Skeletal muscle tissue (tissue), 4 donors: ENCODE results near the gene TNFRSF18. TPM values are rescaled to one million over a fixed set of nuclear protein-coding genes. Genes with fewer than 3 reads are reported as not detected.

Source experiments
- H3K27ac ChIP-seq: one replicate; pipeline ENCODE4 v1.7.0; 2013; ENCODE audit warnings: mild to moderate bottlenecking, low read depth, low read length, inconsistent platforms
- H3K27me3 ChIP-seq, 3 donors: one replicate each; pipeline ENCODE4 v1.7.0; 2013; ENCODE audit warnings: low read length in 3 of 3; ENCODE audit not compliant: control insufficient read depth in 3 of 3, insufficient read depth in 3 of 3
- H3K36me3 ChIP-seq, 3 donors: one replicate each; pipeline ENCODE4 v1.7.0; 2013; ENCODE audit warnings: low read length in 3 of 3; ENCODE audit not compliant: control insufficient read depth in 3 of 3, insufficient read depth in 3 of 3
- H3K4me1 ChIP-seq, 3 donors: one replicate each; pipeline ENCODE4 v1.7.0; 2013; ENCODE audit warnings: low read length in 3 of 3, mild to moderate bottlenecking in 3 of 3; ENCODE audit not compliant: control insufficient read depth in 3 of 3, insufficient read depth in 3 of 3
- H3K4me3 ChIP-seq, 3 donors: one replicate each; pipeline ENCODE4 v1.7.0; 2013; ENCODE audit warnings: low read length in 3 of 3
- H3K9ac ChIP-seq, 3 donors: one replicate each; pipeline ENCODE4 v1.7.0; 2013; ENCODE audit warnings: low read length in 3 of 3, mild to moderate bottlenecking in 3 of 3, moderate library complexity in 2 of 3, low read depth in 1 of 3
- H3K9me3 ChIP-seq, 3 donors: one replicate each; pipeline ENCODE4 v1.7.0; 2013; ENCODE audit warnings: low read length in 3 of 3; ENCODE audit not compliant: control insufficient read depth in 3 of 3
- total RNA-seq: library from RNA; depleted of rRNA; stranded (reverse); fragments of >200 nt; gene quantifications from one replicate; pipeline ENCODE4 v1.2.3, GENCODE V29; 2014
- donor health status: Osteomylitis.

Gene TNFRSF18
- total RNA-seq, 1 donor from 2014 or later: 1.6 TPM

DNA sequence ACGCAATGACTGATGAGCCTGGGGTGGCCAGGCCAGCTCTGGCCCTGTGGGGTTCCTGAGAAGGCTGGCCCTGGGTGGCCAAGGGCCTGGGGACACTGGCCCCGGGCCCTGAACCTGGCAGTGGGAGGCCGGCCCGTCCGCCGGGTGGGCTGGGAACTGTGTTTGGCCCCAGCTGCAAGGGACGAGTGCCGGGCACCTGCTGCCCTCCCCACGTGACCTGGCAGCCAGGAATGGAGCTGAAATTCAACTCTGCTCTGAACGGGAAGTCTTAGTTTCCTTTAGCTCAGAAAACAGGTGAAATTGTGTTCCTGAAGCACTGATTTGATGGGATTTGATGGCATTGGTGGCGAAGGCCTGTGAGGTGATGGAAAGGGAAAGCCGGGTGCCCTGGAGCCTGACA is 40.9 kb downstream of the TNFRSF18 start:
- Histone ChIP-seq H3K4me1 (peaks cover 10 to 12% (median 11%) of the 10 kb centered on the region in 3 donors), H3K36me3 (no peaks in the 10 kb centered on the region), H3K9ac (peak overlapping the region; percentile 33 to 54 (median 38)), H3K27ac (peak overlapping the region; percentile 12), H3K4me3 (peak overlapping the region in 1 of 3 donors; percentile 31), H3K9me3 (no peaks in the 10 kb centered on the region), H3K27me3 (peaks cover 6 to 45% (median 26%) of the 10 kb centered on the region in 3 donors)

DNA sequence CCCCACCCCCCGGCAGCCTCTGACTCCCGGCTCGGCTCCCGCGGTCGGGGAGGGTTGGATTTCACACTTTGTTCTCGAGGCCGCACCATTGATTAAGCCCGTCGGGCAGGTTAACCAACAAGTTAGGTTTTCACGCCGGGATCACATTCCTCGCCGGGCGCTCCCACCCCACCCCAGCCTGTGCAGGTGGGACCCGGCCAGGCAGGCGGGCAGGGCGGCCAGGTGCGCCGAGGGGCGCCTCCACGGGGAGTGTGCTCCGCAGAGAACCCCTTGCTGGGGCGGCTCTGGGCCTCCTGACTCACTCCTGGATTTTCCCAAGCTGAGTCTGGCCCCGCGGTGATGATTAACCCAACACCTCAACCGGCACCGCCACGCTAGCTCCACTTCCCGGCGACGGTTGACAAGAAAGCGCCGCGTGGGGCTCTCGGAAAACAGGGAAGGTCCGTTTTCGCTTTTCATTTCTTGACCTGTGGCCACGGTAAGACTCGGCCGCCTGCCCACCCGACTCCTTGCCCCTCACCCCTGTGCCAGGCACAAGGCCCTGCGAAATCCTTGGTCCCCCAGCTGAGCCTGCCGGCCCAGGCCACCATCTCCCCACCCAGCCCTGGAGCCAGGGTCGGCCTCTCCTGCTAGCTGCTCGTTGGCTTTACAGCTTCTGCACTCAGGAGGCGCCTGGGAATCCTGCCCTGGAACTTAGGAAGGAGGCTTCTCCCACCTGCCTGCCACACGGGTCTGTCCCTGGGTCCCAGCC is 41.5 kb downstream of the TNFRSF18 start:
- H3K27me3 ChIP-seq: peaks cover 3 to 40% (median 21%) of the 10 kb centered on the region in 3 donors
- H3K4me3 ChIP-seq: no peak overlapping the region
- H3K4me1 ChIP-seq: peaks cover 10 to 12% (median 11%) of the 10 kb centered on the region in 3 donors
- H3K9me3 ChIP-seq: no peaks in the 10 kb centered on the region
- peak overlapping the region in 1 of 3 donors; percentile 54 for H3K9ac ChIP-seq
- H3K36me3 ChIP-seq: no peaks in the 10 kb centered on the region
- H3K27ac ChIP-seq: no peak overlapping the region

DNA sequence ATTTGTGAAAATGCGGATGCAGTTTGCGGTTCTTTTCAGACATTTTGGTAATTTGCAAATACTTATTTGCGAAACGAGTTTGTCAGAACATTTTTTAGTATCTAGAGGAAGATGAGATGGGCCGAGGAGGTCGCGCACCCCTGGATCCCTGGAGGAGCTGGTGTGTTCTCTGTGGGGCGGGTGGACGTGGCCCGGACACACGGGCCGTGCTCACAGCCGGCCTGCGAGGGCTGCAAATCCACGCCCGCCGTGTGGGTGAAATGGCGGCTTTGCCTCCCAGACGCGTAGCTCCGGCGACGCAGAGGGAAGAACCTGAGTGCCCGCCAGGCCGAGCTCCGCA is 42.1 kb downstream of the TNFRSF18 start:
- H3K27ac ChIP-seq: no peak overlapping the region
- peaks cover 0 to 34% (median 19%) of the 10 kb centered on the region in 3 donors for H3K27me3 ChIP-seq
- no peaks in the 10 kb centered on the region for H3K36me3 ChIP-seq
- H3K4me3 ChIP-seq: no peak overlapping the region
- no peaks in the 10 kb centered on the region for H3K9me3 ChIP-seq
- H3K4me1 ChIP-seq: peaks cover 10 to 12% (median 11%) of the 10 kb centered on the region in 3 donors
- H3K9ac ChIP-seq: no peak overlapping the region

DNA sequence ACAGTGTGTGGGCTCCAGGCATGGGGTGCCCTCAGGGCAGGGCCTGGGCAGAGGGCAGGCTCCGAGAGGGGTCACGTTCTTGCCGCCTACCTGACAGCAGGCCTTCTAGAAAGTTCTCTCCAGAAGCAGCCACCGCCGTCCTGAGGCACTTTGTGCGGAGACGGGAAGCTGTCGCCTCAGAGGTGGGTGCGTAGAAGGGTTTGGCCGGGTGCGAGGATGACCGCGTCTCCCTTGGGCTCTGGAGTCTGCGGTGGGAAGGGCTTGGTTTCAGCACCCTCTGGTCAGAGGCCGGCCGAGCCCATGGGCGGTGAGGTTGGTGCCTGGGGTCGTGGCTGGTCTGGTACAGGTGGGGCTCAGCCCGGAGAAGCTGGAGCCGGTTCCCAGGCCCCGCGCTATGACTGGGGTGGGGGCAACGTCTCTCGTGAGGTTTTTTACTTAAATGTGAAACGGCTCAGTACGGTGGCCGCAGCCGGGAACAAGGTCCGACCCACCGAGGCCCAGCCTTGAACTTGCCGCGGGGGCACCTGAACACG is 42.8 kb downstream of the TNFRSF18 start:
- Histone ChIP-seq H3K27ac (no peak overlapping the region), H3K9ac (no peak overlapping the region), H3K27me3 (peaks cover 0 to 29% (median 22%) of the 10 kb centered on the region in 3 donors), H3K36me3 (no peaks in the 10 kb centered on the region), H3K4me3 (no peak overlapping the region), H3K4me1 (peaks cover 10 to 14% (median 12%) of the 10 kb centered on the region in 3 donors), H3K9me3 (no peaks in the 10 kb centered on the region)

DNA sequence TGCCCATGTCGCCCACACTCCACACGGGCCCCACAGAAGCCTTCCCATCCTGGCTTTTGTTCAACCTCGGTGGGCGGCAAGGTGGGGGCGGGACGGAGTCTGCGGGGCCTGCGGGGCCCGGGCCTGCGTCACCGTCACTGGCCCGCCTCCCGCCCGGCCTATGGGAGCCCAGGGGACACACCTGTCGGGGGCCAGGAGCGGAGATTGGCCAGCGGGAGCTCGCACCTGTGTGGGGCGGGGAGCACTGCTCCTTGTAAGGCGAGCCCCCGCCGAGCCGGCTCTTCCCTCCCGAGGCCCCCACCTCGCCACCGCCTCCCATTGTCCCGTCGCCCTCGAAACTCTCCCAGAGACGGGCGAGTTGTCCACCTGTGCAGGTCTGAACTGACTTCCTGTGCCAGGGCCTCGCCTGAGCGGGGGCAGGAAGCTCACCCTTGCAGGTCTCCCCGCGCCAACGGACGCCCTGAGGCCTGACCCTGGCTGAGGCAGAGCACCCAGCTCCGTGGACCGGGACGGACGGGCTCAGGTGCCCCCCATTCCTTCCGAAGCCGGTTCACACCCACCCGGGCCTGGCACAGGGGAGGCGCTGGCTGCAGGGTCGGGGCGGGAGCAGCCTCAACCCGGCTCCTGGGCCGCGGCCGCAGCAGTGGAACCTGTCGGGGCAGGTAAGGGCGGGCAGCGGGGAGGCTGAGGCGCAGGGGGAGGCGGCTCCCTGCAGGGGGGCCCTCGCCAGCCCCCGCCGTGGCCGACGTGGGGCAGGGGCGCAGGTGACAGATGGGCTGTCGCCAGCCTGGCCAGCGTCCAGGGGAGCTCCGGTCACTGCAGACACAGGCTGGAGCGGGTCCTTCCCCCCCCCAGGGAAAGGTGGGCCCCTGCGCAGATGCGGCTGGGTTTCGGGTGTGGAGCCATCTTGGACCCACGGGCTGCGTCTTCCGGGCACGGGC is 43.5 kb downstream of the TNFRSF18 start:
- H3K36me3 ChIP-seq: no peaks in the 10 kb centered on the region
- H3K9ac ChIP-seq: no peak overlapping the region
- peaks cover 14 to 19% (median 18%) of the 10 kb centered on the region in 3 donors for H3K4me1 ChIP-seq
- H3K27ac ChIP-seq: no peak overlapping the region
- no peak overlapping the region for H3K4me3 ChIP-seq
- H3K27me3 ChIP-seq: peaks cover 0 to 27% (median 21%) of the 10 kb centered on the region in 3 donors
- H3K9me3 ChIP-seq: no peaks in the 10 kb centered on the region

DNA sequence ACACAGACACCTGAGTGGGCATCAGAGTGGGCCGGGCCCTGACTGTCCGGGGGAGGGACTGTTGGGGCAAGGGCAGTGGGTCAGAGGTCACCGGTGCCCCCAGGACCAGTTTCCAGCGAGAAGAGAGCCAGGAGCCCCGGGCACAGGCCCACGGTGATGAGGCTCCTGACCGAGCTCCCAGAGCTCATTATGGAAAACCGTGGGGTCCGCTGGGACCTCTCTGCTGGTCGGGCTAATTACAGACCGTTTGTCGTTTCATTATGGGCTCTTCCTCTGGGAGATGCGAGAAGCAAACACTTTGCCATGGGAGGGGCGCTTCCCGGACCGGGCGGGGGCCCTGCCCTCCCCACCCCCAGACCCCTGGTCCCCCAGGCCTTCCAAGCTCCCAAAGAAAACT is 44.7 kb downstream of the TNFRSF18 start:
- Histone ChIP-seq H3K9ac (no peak overlapping the region), H3K36me3 (no peaks in the 10 kb centered on the region), H3K4me1 (peaks cover 14 to 21% (median 18%) of the 10 kb centered on the region in 3 donors), H3K27me3 (peaks cover 0 to 18% (median 14%) of the 10 kb centered on the region in 3 donors), H3K9me3 (no peaks in the 10 kb centered on the region), H3K4me3 (no peak overlapping the region), H3K27ac (no peak overlapping the region)

DNA sequence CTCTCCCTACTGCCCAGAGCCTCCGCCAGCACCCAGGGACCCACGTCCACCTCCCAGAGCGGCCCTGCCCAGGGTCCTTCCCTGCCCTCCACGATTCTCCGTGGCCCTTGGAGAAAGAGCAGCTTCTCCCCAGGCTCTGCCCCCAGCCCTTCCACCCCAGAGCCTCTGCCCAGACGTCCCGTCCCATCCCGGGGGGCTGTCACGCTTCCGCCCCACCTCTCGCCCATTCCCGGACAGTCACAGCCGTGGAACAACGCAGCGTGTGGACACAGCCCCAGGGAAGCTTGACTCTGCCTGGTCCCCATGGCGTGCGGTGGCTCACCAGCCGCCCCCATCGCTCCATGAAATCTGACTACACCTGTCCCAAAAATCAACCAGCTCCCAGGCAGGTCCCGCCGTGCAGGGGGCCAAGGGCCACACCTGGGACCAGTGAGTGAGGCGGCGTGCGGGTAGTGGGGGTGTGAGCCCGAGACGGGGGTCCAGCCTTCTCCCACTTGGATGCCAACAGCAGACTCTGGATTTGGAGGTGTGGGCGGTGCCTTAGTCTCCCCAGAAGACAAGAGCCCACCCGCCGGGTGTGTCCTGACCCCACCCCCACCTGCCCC is 45.2 kb downstream of the TNFRSF18 start:
- Histone ChIP-seq H3K9ac (no peak overlapping the region), H3K27me3 (peaks cover 0 to 19% (median 18%) of the 10 kb centered on the region in 3 donors), H3K36me3 (no peaks in the 10 kb centered on the region), H3K4me3 (no peak overlapping the region), H3K4me1 (peaks cover 14 to 21% (median 18%) of the 10 kb centered on the region in 3 donors), H3K9me3 (no peaks in the 10 kb centered on the region), H3K27ac (no peak overlapping the region)

DNA sequence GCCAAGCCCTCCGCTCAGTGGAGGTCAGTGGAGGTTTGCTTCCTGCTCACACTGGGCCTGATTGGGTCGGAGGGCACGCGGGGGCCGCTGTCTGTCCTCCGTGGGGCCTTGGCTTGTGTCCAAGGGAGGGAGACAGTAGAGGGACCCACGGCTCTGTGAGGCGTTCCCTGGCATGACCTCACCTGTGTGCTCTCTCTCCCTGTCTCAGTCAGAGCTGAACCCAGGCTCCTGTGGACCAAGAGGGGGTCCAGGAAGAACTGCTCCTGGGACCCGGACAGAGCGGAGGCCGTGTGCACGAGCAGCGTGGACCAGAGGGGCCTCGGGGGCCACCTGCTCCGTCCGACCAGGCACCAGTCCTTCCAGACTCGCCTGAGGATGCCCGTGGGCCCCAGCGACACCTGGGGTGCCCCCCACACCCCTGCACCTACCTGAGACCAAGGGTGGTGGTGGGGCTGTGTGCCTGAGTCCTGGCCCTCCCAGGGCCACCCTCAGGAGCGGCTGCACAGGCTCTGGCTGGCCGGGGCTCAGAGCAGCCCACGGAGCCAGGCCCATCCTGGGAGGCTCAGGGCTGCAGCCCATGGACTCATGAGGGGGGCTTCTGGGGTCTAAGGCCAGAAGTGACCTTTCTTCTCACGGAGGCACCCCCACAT is 46.0 kb downstream of the TNFRSF18 start:
- H3K27me3 ChIP-seq: peaks cover 5 to 27% (median 15%) of the 10 kb centered on the region in 3 donors

More for the DNA sequence above, 46.0 kb downstream of the TNFRSF18 start:
- Histone ChIP-seq H3K9me3 (no peaks in the 10 kb centered on the region), H3K9ac (no peak overlapping the region), H3K27ac (no peak overlapping the region), H3K36me3 (no peaks in the 10 kb centered on the region), H3K4me1 (peaks cover 7 to 14% (median 10%) of the 10 kb centered on the region in 3 donors), H3K4me3 (no peak overlapping the region)
